ENCODE data around the gene TGFA.

DNA sequence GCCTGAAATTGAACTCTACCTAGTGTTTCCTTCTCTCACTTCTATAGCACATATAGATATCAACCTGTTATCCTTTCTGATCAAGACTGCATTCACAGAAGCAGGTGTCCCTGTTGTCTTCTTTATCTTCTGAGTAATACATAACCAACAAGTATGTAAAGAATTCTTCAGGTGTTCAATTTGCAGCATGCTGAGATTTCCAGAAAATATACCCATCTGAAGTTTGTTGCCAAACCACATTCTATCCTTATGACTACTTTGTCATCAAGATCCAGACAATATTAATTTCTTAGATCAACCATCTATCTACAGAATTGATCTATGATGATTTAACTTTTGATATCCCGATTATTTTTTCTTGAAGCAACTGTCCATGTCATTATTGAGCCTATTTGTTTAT lies 69.5 kb downstream of the TGFA start:
- TF ChIP-seq, protein P1, sequence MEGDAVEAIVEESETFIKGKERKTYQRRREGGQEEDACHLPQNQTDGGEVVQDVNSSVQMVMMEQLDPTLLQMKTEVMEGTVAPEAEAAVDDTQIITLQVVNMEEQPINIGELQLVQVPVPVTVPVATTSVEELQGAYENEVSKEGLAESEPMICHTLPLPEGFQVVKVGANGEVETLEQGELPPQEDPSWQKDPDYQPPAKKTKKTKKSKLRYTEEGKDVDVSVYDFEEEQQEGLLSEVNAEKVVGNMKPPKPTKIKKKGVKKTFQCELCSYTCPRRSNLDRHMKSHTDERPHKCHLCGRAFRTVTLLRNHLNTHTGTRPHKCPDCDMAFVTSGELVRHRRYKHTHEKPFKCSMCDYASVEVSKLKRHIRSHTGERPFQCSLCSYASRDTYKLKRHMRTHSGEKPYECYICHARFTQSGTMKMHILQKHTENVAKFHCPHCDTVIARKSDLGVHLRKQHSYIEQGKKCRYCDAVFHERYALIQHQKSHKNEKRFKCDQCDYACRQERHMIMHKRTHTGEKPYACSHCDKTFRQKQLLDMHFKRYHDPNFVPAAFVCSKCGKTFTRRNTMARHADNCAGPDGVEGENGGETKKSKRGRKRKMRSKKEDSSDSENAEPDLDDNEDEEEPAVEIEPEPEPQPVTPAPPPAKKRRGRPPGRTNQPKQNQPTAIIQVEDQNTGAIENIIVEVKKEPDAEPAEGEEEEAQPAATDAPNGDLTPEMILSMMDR (IDR thresholded peaks at IDR 0.05; ENCODE audit: low read length), result no peak
- TF ChIP-seq EZH2 (IDR thresholded peaks at IDR 0.05; ENCODE audit: borderline replicate concordance, low read length), result no peak

All from OCI-LY1 (cell line).